Cardiac septum (tissue), 1 donor: ENCODE results near the gene TARS1. TPM values are rescaled to one million over a fixed set of nuclear protein-coding genes. Genes with fewer than 3 reads are reported as not detected.
"Not testable (repeated sequence)": the region's sequence is repeated elsewhere in the genome, so short reads cannot be mapped to it uniquely, and the experiment has no call there.

ENCODE experiments used
- DNase-seq: peaks from one replicate; pipeline ENCODE4 v3.0.0-alpha.2; 2020; ENCODE audit warnings: low spot score
- intact Hi-C: fragments of 100-400 bp; cut with DNase I; formaldehyde crosslinking; loops from one replicate; pipeline ENCODE4 v1.14.0; 2022
- total RNA-seq: library from RNA; stranded (reverse); fragmentation: NEBNext Ultra II Directional; extraction: Animal tissue kit (Norgen Biotek cat#: 25700); gene quantifications from one replicate; pipeline ENCODE4 v1.2.1, GENCODE V29; 2021
- donor health status: DM: no; HTN: no; CAD: no.

TARS1 gene
- total RNA-seq, 1 donor from 2014 or later = 58.7 TPM

- no peak for DNase-seq
- intact Hi-C loops = no loop called here
Observed at GRCh38 chr5:33475706-33476105, 34.9 kb downstream of the TARS1 start.

DNA sequence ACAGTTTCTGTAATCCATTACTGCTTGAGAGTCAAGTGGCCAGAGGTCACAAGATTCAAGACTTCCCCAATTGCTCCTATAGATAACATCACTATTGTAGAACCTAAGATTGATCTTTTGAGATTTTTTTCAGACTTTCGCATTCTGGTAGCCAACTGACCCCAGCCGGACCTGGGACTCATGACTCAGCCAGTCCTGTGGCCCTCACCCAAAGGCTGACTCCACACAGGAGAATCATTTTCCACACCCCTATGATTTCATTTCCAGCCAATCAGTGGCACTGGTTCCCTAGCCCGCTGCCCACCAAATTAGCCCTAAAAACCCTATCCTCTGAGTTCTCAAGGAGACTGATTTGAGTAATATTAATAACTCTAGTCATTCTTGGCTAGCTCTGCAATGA lies 36.2 kb downstream of the TARS1 start:
- intact Hi-C loops = no loop called here

GRCh38 chr5:33477816-33478215 lies 37.1 kb downstream of the TARS1 start:
- no peak for DNase-seq
- intact Hi-C loops = no loop called here

More for the DNA sequence above, 36.2 kb downstream of the TARS1 start:
- no peak for DNase-seq

GRCh38 chr5:33479311-33479710 lies 38.5 kb downstream of the TARS1 start:
- intact Hi-C loops = no loop called here

GRCh38 chr5:33480876-33481275 lies 40.1 kb downstream of the TARS1 start:
- intact Hi-C loops = no loop called here

More at GRCh38 chr5:33479311-33479710, 38.5 kb downstream of the TARS1 start:
- no peak for DNase-seq

GRCh38 chr5:33482335-33482734 lies 41.6 kb downstream of the TARS1 start:
- intact Hi-C loops = no loop called here
- DNase-seq = no peak

More at GRCh38 chr5:33480876-33481275, 40.1 kb downstream of the TARS1 start:
- DNase-seq = no peak

GRCh38 chr5:33487236-33487635 lies 46.5 kb downstream of the TARS1 start:
- intact Hi-C loops = no loop called here
- no peak for DNase-seq

GRCh38 chr5:33488558-33489355 lies 48.0 kb downstream of the TARS1 start:
- DNase-seq = no peak
- intact Hi-C loops = no loop called here

DNA sequence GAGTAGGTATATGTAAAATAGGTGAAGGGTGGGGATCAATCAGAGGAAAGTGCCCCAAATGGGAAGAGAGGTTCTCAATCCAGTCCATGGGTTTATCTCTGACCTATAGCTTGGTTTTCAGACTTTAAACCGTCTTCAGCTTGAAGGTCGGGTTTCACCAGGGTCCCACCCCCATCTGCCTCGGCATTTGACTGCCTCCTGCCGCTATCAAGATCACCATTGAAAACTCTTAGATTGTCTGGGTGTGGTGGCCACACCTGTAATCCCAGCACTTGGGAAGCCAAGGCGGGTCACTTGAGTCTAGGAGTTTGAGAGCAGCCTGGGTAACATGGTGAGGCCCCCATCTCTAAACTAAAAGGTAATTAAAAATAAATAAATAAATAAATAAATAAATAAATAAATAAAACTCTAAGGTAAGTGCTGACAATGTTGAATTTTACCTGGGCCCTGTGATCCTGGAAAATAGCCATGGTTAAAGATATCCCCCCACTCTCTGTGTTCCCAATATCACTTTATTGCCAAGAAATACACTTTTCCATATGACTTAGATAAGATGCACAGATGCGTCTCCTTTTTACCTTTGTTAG lies 48.8 kb downstream of the TARS1 start:
- no peak for DNase-seq
- intact Hi-C loops = no loop called here

GRCh38 chr5:33490071-33490665 lies 49.4 kb downstream of the TARS1 start:
- DNase-seq = no peak
- intact Hi-C loops = no loop called here

DNA sequence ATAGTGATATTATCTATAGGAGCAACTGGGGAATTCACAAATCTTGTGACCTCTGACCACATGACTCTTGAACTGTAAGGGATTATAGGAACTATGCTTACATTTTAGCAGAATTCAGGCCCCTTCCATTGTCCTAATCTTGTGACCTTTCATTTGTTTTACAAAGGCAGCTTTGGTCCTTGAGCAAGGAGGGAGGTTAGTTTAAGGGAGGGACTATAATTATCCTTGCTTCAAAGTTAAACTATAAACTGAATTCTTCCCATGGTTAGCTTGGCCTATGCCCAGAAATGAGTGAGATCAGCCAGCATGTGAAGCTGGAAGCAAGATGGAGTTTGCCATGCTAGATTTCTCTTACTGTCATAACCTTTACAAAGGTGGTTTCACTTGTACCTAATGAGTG lies 51.2 kb downstream of the TARS1 start:
- intact Hi-C loops = no loop called here
- DNase-seq = no peak

GRCh38 chr5:33494466-33494865 lies 53.7 kb downstream of the TARS1 start:
- no peak for DNase-seq
- intact Hi-C loops = no loop called here

GRCh38 chr5:33501260-33501659 lies 60.5 kb downstream of the TARS1 start:
- intact Hi-C loops = no loop called here
- DNase-seq = no peak

DNA sequence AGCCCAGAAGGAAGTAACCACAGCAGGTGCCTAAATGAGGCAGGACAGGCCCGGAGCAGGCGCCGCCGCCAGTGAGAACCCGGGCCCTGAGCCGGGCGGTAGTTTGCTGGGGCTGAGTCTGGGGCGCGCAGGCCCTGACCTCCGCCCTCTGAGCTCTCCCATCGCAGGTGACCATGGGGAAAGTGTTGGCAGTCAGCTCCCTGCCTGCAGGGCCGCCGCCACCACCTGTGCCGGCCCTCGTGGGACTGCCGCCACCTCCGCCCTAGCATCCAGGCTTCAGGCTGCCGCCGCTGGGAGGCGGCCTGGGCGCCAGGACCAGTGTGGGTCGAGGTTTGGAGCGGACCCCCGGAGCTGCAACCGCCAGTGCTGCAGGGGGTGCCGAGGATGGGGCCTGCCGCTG lies 61.1 kb downstream of the TARS1 start:
- no peak for DNase-seq
- intact Hi-C loops = no loop called here

DNA sequence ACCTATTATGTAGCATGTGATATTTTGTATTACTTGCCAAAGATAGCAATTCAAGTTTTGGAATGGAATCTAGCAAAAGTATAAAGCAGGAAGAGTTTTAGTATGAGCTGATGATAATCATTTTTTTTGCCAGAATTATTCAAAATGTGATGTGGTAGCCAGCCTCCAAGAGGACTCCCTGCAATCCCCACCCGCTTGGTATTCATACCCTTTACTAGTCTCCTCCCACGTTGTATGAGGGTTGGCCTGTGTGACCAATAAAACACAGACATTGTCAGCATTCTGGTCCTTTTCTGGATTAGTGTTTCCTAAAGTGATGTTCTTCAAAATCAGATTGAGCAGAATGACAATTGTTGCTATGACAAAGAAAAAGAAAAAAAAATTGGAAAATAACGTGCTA lies 63.8 kb downstream of the TARS1 start:
- intact Hi-C loops = no loop called here
- no peak for DNase-seq

DNA sequence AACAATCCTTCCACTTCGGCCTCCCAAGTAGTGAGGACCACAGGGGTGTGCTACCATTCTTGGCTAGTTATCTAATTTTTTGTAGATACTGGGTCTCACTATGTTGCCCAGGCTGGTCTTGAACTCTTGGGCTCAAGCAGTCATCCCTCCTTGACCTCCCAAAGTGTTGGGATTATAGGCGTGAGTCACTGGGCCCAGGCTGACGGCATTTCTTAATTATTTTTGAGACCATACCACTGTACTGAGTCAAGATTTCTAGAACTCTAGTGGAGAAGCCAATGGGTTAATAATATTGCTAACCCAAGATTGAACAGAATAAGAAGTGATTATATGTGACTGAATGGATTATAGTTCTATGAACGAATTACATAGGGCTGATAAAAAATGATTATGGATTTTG lies 66.7 kb downstream of the TARS1 start:
- intact Hi-C loops = no loop called here
- DNase-seq = no peak

GRCh38 chr5:33509036-33509435 lies 68.3 kb downstream of the TARS1 start:
- no peak for DNase-seq
- intact Hi-C loops = no loop called here

DNA sequence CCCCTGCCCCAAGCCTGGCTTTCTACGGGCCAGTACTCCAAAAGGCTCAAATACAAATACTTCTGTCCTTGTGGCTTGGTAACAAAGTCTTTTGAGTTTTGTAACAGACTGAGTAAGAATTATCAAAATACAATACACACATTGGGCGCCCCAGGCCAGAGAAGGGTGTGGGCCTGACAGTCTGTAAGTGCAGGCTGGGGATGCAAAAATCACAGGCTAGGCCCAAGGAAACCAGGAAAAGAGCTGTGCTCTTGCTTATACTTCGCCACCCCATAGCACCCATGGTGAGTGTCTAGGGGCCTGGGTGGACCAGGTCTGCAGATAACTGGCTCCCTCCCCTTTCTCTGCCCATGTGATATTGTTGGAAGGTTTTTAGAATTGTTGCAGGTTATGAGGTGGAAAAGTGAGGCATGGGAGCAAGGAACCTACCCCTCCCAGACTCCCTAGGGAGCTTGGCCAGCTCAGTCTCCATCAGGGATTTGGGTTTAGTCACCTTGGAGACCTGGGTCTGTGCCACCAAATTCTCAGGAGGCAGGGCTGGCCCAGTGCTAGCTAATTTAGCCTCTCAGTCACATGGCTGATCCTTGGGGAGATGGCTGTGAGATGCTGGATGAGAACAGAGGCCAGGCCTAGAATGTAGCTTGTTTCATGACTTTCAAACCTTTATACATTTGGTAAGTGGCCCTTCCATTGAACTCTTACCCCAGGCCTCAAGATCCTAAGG lies 72.9 kb downstream of the TARS1 start:
- intact Hi-C loops = no loop called here
- no peak for DNase-seq

DNA sequence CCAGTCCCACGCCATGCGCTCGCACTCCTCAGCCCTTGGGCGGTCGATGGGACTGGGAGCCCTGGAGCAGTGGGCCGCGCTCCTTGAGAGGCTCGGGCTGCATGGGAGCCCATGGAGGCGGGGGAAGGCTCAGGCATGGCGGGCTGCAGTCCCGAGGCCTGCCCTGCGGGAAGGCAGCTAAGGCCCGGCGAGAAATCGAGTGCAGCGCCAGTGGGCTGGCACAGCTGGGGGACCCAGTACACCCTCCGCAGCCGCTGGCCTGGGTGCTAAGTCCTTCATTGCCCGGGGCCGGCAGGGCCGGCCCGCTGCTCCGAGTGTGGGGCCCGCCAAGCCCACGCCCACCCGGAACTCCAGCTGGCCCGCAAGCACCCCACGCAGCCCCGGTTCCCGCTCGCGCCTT lies 74.6 kb downstream of the TARS1 start:
- DNase-seq, intact Hi-C loops: not testable (repeated sequence)

- intact Hi-C loops = no loop called here
- no peak for DNase-seq
Observed at GRCh38 chr5:33516421-33516820, 75.7 kb downstream of the TARS1 start.
